ENCODE results near the gene TRIM6.

- no peak for TF ChIP-seq CTCF (IDR thresholded peaks at IDR 0.05)
- no peak for TF ChIP-seq EZH2 (IDR thresholded peaks at IDR 0.05)
Observed at GRCh38 chr11:5550440-5551095, 45.9 kb upstream of the TRIM6 start.
